ENCODE data around the gene CYP2S1. TPM values are rescaled to one million over a fixed set of nuclear protein-coding genes. Genes with fewer than 3 reads are reported as not detected.

Gene CYP2S1
- polyA plus RNA-seq, 4 donors = 0.22 to 0.64 (median 0.42) TPM

- no peak for DNase-seq (ENCODE audit: low read depth in 4 of 4, low spot score in 3 of 4)
These were observed 62.2 kb downstream of the CYP2S1 start for GRCh38 chr19:41255171-41255570.

Other genes with a start within 250 kb of the CYP2S1 start
- 1 to 10 TPM; 1.7 to 3.3 (median 2.2) TPM for gene CYP2B6, start 201.9 kb upstream of the CYP2S1 start, polyA plus RNA-seq (ENCODE audit: insufficient read length in 4 of 4)
- gene CYP2A13, start 104.8 kb upstream of the CYP2S1 start, polyA plus RNA-seq (ENCODE audit: insufficient read length in 4 of 4) = not detected
- under 1 TPM in 1 of 4 donors, not detected in 3; 0.04 TPM for gene CYP2F1, start 78.8 kb upstream of the CYP2S1 start, polyA plus RNA-seq (ENCODE audit: insufficient read length in 4 of 4)
- 10 to 100 TPM; 30.9 to 34.9 (median 32.5) TPM for gene AXL, start 26.0 kb downstream of the CYP2S1 start, polyA plus RNA-seq (ENCODE audit: insufficient read length in 4 of 4)
- gene HNRNPUL1, start 71.2 kb downstream of the CYP2S1 start, polyA plus RNA-seq (ENCODE audit: insufficient read length in 4 of 4) = 100 to 1,000 TPM; 202 to 215 (median 206) TPM
- 10 to 100 TPM; 33.1 to 36.2 (median 34.5) TPM for gene CCDC97, start 117.0 kb downstream of the CYP2S1 start, polyA plus RNA-seq (ENCODE audit: insufficient read length in 4 of 4)
- gene TGFB1, start 160.7 kb downstream of the CYP2S1 start, polyA plus RNA-seq (ENCODE audit: insufficient read length in 4 of 4) = 10 to 100 TPM; 24.0 to 37.9 (median 30.5) TPM
- gene B9D2, start 170.9 kb downstream of the CYP2S1 start, polyA plus RNA-seq (ENCODE audit: insufficient read length in 4 of 4) = 10 to 100 TPM in 1 of 4 donors, 1 to 10 TPM in 3; 5.8 to 10.1 (median 6.3) TPM
- gene TMEM91, start 183.3 kb downstream of the CYP2S1 start, polyA plus RNA-seq (ENCODE audit: insufficient read length in 4 of 4) = 10 to 100 TPM in 2 of 4 donors, 1 to 10 TPM in 2; 9.1 to 14.2 (median 10.1) TPM
- 10 to 100 TPM; 14.3 to 21.4 (median 16.3) TPM for gene EXOSC5, start 204.1 kb downstream of the CYP2S1 start, polyA plus RNA-seq (ENCODE audit: insufficient read length in 4 of 4)
- gene BCKDHA, start 204.6 kb downstream of the CYP2S1 start, polyA plus RNA-seq (ENCODE audit: insufficient read length in 4 of 4) = 10 to 100 TPM; 26.8 to 59.4 (median 29.0) TPM
- 1 to 10 TPM; 3.3 to 6.5 (median 5.3) TPM for gene B3GNT8, start 234.2 kb downstream of the CYP2S1 start, polyA plus RNA-seq (ENCODE audit: insufficient read length in 4 of 4)
- 10 to 100 TPM; 58.2 to 62.1 (median 59.2) TPM for gene DMAC2, start 246.7 kb downstream of the CYP2S1 start, polyA plus RNA-seq (ENCODE audit: insufficient read length in 4 of 4)
- gene ERICH4, start 249.9 kb downstream of the CYP2S1 start, polyA plus RNA-seq (ENCODE audit: insufficient read length in 4 of 4) = 1 to 10 TPM; 2.3 to 6.3 (median 5.0) TPM

Data from right renal pelvis (tissue), 4 donors.